Spleen (tissue), 7 donors: Measurements from ENCODE around the gene ANKRD33.

Experiments used
- POLR2A ChIP-seq, 3 donors: fragments of 450-650 bp; IDR thresholded peaks; one replicate each; pipeline ENCODE4 v1.5.1; 2017; ENCODE audit warnings: antibody characterized with exemption in 3 of 3, mild to moderate bottlenecking in 1 of 3
- POLR2AphosphoS5 ChIP-seq, 3 donors: sonication (generic); formaldehyde crosslinking; IDR thresholded peaks; one replicate each; pipeline ENCODE4 v1.5.1; 2017; ENCODE audit warnings: antibody characterized with exemption in 3 of 3
- TF ChIP-seq, protein P1 (sequence below), 11 experiments: fragments of 200-600 bp in 7 of 11; fragments of 450-650 bp in 4 of 11; sonication (generic) in 4 of 11; IDR thresholded peaks in 8 of 11; conservative IDR thresholded peaks in 3 of 11; 1 replicate in 7 of 11; 2 replicates in 4 of 11; pipeline versions ENCODE4 v1.4.0 to v1.8.0; 2016 to 2021; ENCODE audit warnings: antibody characterized with exemption in 11 of 11, inconsistent platforms in 4 of 11, mild to moderate bottlenecking in 1 of 11
- donor health status: DM: no; HTN: no; CAD: no; lungs with moderate emphysema.
- donor health status: DM: no; HTN: no; CAD: no.
- donor health status: DM: no; HTN: no; CAD: no.

DNA sequence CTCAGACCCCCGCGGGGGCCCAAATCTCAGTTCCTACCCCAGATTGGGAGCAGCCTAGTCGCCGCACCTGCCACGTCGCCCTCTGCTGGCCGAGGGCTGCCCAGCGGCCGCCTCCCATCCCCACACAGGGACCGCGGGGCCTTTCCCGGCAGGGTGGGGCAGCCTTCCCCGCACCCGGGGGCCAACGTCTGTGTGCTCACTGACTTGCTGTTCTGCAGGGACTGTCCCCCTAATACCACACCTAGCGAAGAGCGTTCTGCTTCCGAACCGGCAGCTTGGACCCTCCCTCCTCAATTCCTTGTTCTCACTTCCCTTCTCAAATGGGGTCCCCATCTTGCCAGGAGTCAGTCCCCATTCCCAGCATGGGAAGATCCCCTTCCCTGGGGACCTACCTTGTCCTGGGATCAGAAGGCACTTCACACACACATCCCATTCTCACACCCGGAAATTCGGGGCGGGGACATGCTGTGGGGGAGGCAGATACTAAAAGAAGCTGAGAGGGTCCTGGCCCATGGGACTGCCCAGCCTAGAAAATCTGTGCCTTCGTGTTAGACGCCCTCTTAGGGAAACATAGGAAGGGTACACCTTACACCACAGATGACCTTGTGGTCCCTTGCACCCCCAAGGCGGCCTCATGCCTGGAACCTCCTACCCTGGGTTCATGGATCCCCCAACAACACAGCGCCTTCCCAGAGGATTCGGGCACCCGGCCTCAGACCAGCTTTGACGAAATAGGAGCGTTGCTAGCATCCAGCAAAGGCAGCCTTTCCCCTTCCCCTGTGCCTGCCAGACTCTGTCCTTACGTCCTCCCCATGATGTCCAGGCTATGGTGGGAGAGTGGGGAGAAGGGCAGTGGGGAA, 35.8 kb downstream of the ANKRD33 start:
- TF ChIP-seq, protein P1, sequence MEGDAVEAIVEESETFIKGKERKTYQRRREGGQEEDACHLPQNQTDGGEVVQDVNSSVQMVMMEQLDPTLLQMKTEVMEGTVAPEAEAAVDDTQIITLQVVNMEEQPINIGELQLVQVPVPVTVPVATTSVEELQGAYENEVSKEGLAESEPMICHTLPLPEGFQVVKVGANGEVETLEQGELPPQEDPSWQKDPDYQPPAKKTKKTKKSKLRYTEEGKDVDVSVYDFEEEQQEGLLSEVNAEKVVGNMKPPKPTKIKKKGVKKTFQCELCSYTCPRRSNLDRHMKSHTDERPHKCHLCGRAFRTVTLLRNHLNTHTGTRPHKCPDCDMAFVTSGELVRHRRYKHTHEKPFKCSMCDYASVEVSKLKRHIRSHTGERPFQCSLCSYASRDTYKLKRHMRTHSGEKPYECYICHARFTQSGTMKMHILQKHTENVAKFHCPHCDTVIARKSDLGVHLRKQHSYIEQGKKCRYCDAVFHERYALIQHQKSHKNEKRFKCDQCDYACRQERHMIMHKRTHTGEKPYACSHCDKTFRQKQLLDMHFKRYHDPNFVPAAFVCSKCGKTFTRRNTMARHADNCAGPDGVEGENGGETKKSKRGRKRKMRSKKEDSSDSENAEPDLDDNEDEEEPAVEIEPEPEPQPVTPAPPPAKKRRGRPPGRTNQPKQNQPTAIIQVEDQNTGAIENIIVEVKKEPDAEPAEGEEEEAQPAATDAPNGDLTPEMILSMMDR (IDR thresholded peaks at IDR 0.05 in 8 of 11, conservative IDR thresholded peaks at IDR 0.05 in 3 of 11): peak; percentile 56 to 96 (median 88)
- TF ChIP-seq POLR2AphosphoS5 (IDR thresholded peaks at IDR 0.05): peak; percentile 28 to 79 (median 67)
- TF ChIP-seq POLR2A (IDR thresholded peaks at IDR 0.05): no peak
